A549 (cell line): ENCODE measurements around the gene ZNF618. TPM values are rescaled to one million over a fixed set of nuclear protein-coding genes. Genes with fewer than 3 reads are reported as not detected.

Source experiments
- ATAC-seq, 2 experiments: fragments of 200-7000 bp in 1 of 2; fragments of >200 bp in 1 of 2; cut with Nextera tagmentation in 1 of 2; cut with Tn5 transposase in 1 of 2; 3 replicates each; pipeline versions ENCODE4 v1.8.0 to v1.9.1; 2018 to 2020; ENCODE audit warnings: mild to moderate bottlenecking in 1 of 2, moderate library complexity in 1 of 2
- CTCF ChIA-PET: fragments of 300-600 bp; sonication (Branson Sonifier 250); formaldehyde crosslinking; extraction: SDS; loops from one replicate; lab custom pipeline; 2021; ENCODE audit warnings: antibody characterized with exemption, inconsistent platforms; lab: Yijun Ruan, JAX
- POLR2A ChIA-PET: fragments of 350-600 bp; formaldehyde crosslinking; extraction: SDS; loops from one replicate; lab custom pipeline; 2021; ENCODE audit warnings: antibody characterized with exemption, inconsistent platforms; lab: Yijun Ruan, JAX
- DNase-seq, 2 experiments: peaks; one replicate each; pipeline versions ENCODE4 v3.0.0 to v3.0.0-alpha.2; 2011 to 2016; ENCODE audit warnings: low read depth in 1 of 2, low spot score in 1 of 2
- FAIRE-seq: peaks from 2 replicates; lab custom pipeline; 2011; peaks lifted over from hg19 to GRCh38; lab: Jason Lieb, UNC
- H3K27ac ChIP-seq, 2 experiments: fragments of >200 bp; sonication (Bioruptor Twin); formaldehyde crosslinking; 3 replicates each; pipeline ENCODE4 v1.5.1; 2016 to 2017
- H3K4me1 ChIP-seq: fragments of >200 bp; sonication (Bioruptor Twin); formaldehyde crosslinking; 3 replicates; pipeline ENCODE4 v1.6.1; 2016
- H3K4me2 ChIP-seq: fragments of >200 bp; sonication (Bioruptor Twin); formaldehyde crosslinking; 3 replicates; pipeline ENCODE4 v1.6.1; 2016
- H3K4me3 ChIP-seq: fragments of >200 bp; sonication (Bioruptor Twin); formaldehyde crosslinking; 3 replicates; pipeline ENCODE4 v1.5.1; 2016
- H3K9me3 ChIP-seq: fragments of >200 bp; sonication (Bioruptor Twin); formaldehyde crosslinking; 3 replicates; pipeline ENCODE4 v1.6.1; 2016
- CEBPB ChIP-seq, 2 experiments: fragments of >200 bp in 1 of 2; sonication (Bioruptor Twin) in 1 of 2; formaldehyde crosslinking in 1 of 2; IDR thresholded peaks; 2 replicates each; pipeline ENCODE4 v1.6.1; 2012 to 2016
- CHD4 ChIP-seq: fragments of 200-600 bp; sonication (generic); IDR thresholded peaks from 2 replicates; pipeline ENCODE4 v1.6.1; 2016; ENCODE audit warnings: antibody characterized with exemption, mild to moderate bottlenecking, borderline replicate concordance
- EHMT2 ChIP-seq: fragments of 200-600 bp; sonication (generic); IDR thresholded peaks from 2 replicates; pipeline ENCODE4 v1.6.1; 2016; ENCODE audit warnings: antibody characterized with exemption, low read depth, mild to moderate bottlenecking, moderate library complexity
- FOSB ChIP-seq: fragments of 250-450 bp; sonication (Bioruptor Pico); IDR thresholded peaks from 2 replicates; pipeline ENCODE4 v1.5.0; 2020; ENCODE audit warnings: mild to moderate bottlenecking, moderate library complexity
- HEYL ChIP-seq: fragments of 250-450 bp; sonication (Bioruptor Pico); IDR thresholded peaks from 2 replicates; pipeline ENCODE4 v1.8.0; 2021; ENCODE audit warnings: mild to moderate bottlenecking, moderate library complexity
- JUN ChIP-seq, 2 experiments: fragments of >200 bp; sonication (Bioruptor Twin); formaldehyde crosslinking; IDR thresholded peaks; 2 replicates in 1 of 2; 3 replicates in 1 of 2; pipeline ENCODE4 v1.6.1; 2016 to 2017
- JUNB ChIP-seq: fragments of >200 bp; sonication (Bioruptor Twin); formaldehyde crosslinking; IDR thresholded peaks from 2 replicates; pipeline ENCODE4 v1.6.1; 2016
- KDM1A ChIP-seq: fragments of 200-600 bp; sonication (generic); IDR thresholded peaks from 2 replicates; pipeline ENCODE4 v1.6.1; 2016; ENCODE audit warnings: low read depth, mild to moderate bottlenecking
- MAFK ChIP-seq: fragments of 450-650 bp; IDR thresholded peaks from 2 replicates; pipeline ENCODE4 v1.6.1; 2014; ENCODE audit not compliant: partially characterized antibody
- NR3C1 ChIP-seq: fragments of >200 bp; sonication (Bioruptor Twin); formaldehyde crosslinking; IDR thresholded peaks from 3 replicates; pipeline ENCODE4 v1.6.1; 2017
- PHF8 ChIP-seq: fragments of 200-600 bp; sonication (generic); IDR thresholded peaks from 2 replicates; pipeline ENCODE4 v1.6.1; 2016; ENCODE audit warnings: low read depth, mild to moderate bottlenecking, antibody characterized with exemption, moderate library complexity, borderline replicate concordance
- POLR2AphosphoS2 ChIP-seq: conservative IDR thresholded peaks from 2 replicates; pipeline ENCODE4 v1.6.1; 2012; ENCODE audit warnings: low read length, improper control_type of control experiment, inconsistent platforms
- RAD21 ChIP-seq, 2 experiments: fragments of >200 bp in 1 of 2; sonication (Bioruptor Twin) in 1 of 2; formaldehyde crosslinking in 1 of 2; IDR thresholded peaks in 1 of 2; conservative IDR thresholded peaks in 1 of 2; 2 replicates in 1 of 2; 3 replicates in 1 of 2; pipeline ENCODE4 v1.6.1; 2012 to 2018; ENCODE audit warnings: inconsistent platforms in 1 of 2
- RCOR1 ChIP-seq: fragments of 150-350 bp; IDR thresholded peaks from 2 replicates; pipeline ENCODE4 v1.6.1; 2014; ENCODE audit warnings: antibody characterized with exemption, low read length, low read depth
- RFX5 ChIP-seq: fragments of 450-650 bp; IDR thresholded peaks from 2 replicates; pipeline ENCODE4 v1.7.1; 2014; ENCODE audit warnings: antibody characterized with exemption, mild to moderate bottlenecking, moderate library complexity
- RNF2 ChIP-seq: fragments of 200-600 bp; sonication (generic); IDR thresholded peaks from 2 replicates; pipeline ENCODE4 v1.6.1; 2016; ENCODE audit warnings: low read depth, mild to moderate bottlenecking, antibody characterized with exemption, moderate library complexity, borderline replicate concordance
- TFCP2L1 ChIP-seq: fragments of 250-450 bp; sonication (Bioruptor Pico); IDR thresholded peaks from 2 replicates; pipeline ENCODE4 v1.5.0; 2021; ENCODE audit warnings: mild to moderate bottlenecking
- TP53 ChIP-seq: fragments of 250-450 bp; sonication (Bioruptor Pico); IDR thresholded peaks from 2 replicates; pipeline ENCODE4 v1.5.0; 2021; ENCODE audit warnings: mild to moderate bottlenecking, moderate library complexity
- ZC3H11A ChIP-seq: fragments of 450-650 bp; IDR thresholded peaks from 2 replicates; pipeline ENCODE4 v1.6.1; 2014; ENCODE audit warnings: antibody characterized with exemption, mild to moderate bottlenecking
- ZFP36 ChIP-seq: fragments of 450-650 bp; IDR thresholded peaks from 2 replicates; pipeline ENCODE4 v1.6.1; 2014; ENCODE audit warnings: borderline replicate concordance; ENCODE audit not compliant: partially characterized antibody
- WGBS: methylation state at CpG from one replicate; pipeline ENCODE4 v1.1.6; 2017; ENCODE audit errors: missing lambda C conversion rate; 5-methylcytosine and 5-hydroxymethylcytosine counted together
- polyA plus RNA-seq, 4 experiments: library from polyadenylated mRNA; depleted of rRNA in 3 of 4; stranded (reverse); fragments of >200 nt; fragmentation: RNase III in 1 of 4; extraction: RNeasy Plus Mini Kit Qiagen cat#74134 plus additional on column Dnase treatment in 1 of 4; gene quantifications; 2 replicates in 3 of 4; 3 replicates in 1 of 4; pipeline ENCODE4 v1.2.3, GENCODE V29; 2011 to 2017
- TF ChIP-seq, protein P1 (sequence below): fragments of >200 bp; sonication (Bioruptor Twin); formaldehyde crosslinking; IDR thresholded peaks from 2 replicates; pipeline ENCODE4 v1.6.1; 2016
- TF ChIP-seq, protein P2 (sequence below): fragments of 250-450 bp; sonication (Bioruptor Pico); IDR thresholded peaks from 2 replicates; pipeline ENCODE4 v1.5.0; 2021; ENCODE audit warnings: mild to moderate bottlenecking, moderate library complexity, borderline replicate concordance
- TF ChIP-seq, protein P3 (sequence below): IDR thresholded peaks from 2 replicates; pipeline ENCODE4 v1.6.1; 2012
- TF ChIP-seq, protein P4 (sequence below): IDR thresholded peaks from 2 replicates; pipeline ENCODE4 v1.6.1; 2012

Gene ZNF618
- polyA plus RNA-seq, 2 of the 4 experiments (the other 2 are of a cell fraction) = 9.0 to 10.0 TPM

DNA sequence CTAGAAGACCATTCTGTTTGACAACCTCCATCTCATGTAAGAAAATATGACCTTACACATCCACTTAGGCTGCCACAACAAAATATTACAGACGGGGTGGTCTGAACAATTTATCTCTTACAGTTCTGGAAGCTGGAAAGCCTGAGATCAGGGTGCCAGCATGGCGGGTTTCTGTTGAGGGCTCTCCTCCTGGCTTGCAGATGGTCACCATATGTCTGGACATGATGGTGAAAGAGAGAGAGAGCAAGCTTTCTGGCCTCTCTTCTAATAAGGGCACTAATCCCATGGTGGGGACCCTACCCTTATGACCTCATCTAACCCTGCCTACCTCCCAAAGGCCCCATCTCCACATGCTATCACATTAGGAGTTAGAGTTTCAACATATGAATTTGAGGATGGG lies 136.0 kb downstream of the ZNF618 start:
- DNase-seq = no peak
- no peak overlapping the region for H3K4me3 ChIP-seq
- no peak for ATAC-seq
- ChIA-PET CTCF (no interaction called here), POLR2A (no interaction called here)
- TF ChIP-seq RFX5 (no peak), PHF8 (no peak)
- TF ChIP-seq, protein P1, sequence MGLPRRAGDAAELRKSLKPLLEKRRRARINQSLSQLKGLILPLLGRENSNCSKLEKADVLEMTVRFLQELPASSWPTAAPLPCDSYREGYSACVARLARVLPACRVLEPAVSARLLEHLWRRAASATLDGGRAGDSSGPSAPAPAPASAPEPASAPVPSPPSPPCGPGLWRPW = no peak
- H3K9me3 ChIP-seq = no peaks in the 10 kb centered on the region
- no peak overlapping the region for H3K27ac ChIP-seq
- H3K4me2 ChIP-seq = no peak overlapping the region
- no peaks in the 10 kb centered on the region for H3K4me1 ChIP-seq
- 89% methylated on average over 2 of the region's 2 CpGs for WGBS
- FAIRE-seq = no peak

DNA sequence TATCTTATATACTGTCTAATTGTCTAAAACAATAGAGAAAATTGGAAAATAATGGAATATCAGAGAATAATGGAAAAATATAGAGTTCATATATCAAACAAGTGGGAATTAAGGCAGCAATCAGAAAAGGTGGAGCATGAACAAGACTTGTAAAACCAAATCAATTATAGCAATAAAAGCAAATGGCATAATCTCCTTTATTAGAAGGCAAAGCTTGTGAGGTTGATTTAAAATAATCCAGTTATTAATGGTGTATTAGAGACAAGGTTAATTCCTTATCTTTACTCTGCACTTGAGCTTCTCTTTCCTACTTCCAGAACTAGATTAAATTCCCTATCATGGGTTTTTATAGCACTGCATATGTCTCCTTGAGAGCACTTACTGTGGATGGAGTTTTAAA lies 137.9 kb downstream of the ZNF618 start:
- Histone ChIP-seq H3K9me3 (no peaks in the 10 kb centered on the region), H3K4me2 (no peak overlapping the region), H3K4me3 (no peak overlapping the region), H3K4me1 (no peaks in the 10 kb centered on the region), H3K27ac (no peak overlapping the region)
- FAIRE-seq (no peak), ATAC-seq (no peak), DNase-seq (no peak)
- ChIA-PET CTCF (interaction anchor here (0.9 kb wide), 1 partner anchor 13 kb away, joined by 4 read pairs; no protein-coding TSS in a partner anchor), POLR2A (no interaction called here)
- TF ChIP-seq MAFK (no peak), FOSB (CRISPR knock-in tag) (no peak), RAD21 (conservative IDR thresholded peaks at IDR 0.05 in 1 of 2, IDR thresholded peaks at IDR 0.05 in 1 of 2) (no peak)
- TF ChIP-seq, protein P2, sequence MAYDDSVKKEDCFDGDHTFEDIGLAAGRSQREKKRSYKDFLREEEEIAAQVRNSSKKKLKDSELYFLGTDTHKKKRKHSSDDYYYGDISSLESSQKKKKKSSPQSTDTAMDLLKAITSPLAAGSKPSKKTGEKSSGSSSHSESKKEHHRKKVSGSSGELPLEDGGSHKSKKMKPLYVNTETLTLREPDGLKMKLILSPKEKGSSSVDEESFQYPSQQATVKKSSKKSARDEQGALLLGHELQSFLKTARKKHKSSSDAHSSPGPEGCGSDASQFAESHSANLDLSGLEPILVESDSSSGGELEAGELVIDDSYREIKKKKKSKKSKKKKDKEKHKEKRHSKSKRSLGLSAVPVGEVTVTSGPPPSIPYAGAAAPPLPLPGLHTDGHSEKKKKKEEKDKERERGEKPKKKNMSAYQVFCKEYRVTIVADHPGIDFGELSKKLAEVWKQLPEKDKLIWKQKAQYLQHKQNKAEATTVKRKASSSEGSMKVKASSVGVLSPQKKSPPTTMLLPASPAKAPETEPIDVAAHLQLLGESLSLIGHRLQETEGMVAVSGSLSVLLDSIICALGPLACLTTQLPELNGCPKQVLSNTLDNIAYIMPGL (CRISPR knock-in tag) = no peak

DNA sequence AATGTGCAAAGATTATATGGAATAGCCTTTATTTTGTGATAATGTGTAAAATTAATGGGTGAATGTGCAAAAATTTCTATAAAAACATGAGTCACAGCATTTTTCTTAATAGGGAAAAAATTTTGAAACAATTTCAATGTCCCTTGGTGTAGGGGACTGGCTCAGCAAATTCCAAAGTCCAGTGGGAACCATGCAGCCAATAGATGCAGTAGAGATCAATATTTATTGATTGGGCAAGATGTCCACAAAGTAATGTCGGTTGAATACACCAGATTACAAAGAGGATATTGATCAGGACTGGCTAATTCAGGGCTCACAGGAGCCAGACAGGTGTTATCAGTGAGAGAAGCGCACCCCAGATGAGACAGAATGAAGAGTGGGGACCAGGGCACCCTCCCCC lies 139.5 kb downstream of the ZNF618 start:
- Histone ChIP-seq H3K4me2 (no peak overlapping the region), H3K4me3 (no peak overlapping the region), H3K4me1 (no peaks in the 10 kb centered on the region), H3K27ac (no peak overlapping the region), H3K9me3 (0 out of 3 replicates have a peak, but pooled peaks cover 2% of the 10 kb centered on the region)
- FAIRE-seq (no peak), DNase-seq (no peak), ATAC-seq (no peak)
- 92% methylated on average over 2 of the region's 2 CpGs for WGBS
- ChIA-PET POLR2A (no interaction called here), CTCF (no interaction called here)
- no peak for TF ChIP-seq FOSB (CRISPR knock-in tag)
- TF ChIP-seq JUN (IDR thresholded peaks at IDR 0.05) = no peak
- no peak for TF ChIP-seq CHD4
- no peak for TF ChIP-seq TP53
- no peak for TF ChIP-seq KDM1A
- TF ChIP-seq RNF2 = no peak
- TF ChIP-seq NR3C1 = no peak
- TF ChIP-seq TFCP2L1 (CRISPR knock-in tag) = no peak
- TF ChIP-seq, protein P3, sequence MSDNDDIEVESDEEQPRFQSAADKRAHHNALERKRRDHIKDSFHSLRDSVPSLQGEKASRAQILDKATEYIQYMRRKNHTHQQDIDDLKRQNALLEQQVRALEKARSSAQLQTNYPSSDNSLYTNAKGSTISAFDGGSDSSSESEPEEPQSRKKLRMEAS = no peak
- TF ChIP-seq JUNB = no peak
- no peak for TF ChIP-seq RAD21 (conservative IDR thresholded peaks at IDR 0.05 in 1 of 2, IDR thresholded peaks at IDR 0.05 in 1 of 2)
- TF ChIP-seq EHMT2 = no peak
- no peak for TF ChIP-seq RCOR1
- TF ChIP-seq, protein P4, sequence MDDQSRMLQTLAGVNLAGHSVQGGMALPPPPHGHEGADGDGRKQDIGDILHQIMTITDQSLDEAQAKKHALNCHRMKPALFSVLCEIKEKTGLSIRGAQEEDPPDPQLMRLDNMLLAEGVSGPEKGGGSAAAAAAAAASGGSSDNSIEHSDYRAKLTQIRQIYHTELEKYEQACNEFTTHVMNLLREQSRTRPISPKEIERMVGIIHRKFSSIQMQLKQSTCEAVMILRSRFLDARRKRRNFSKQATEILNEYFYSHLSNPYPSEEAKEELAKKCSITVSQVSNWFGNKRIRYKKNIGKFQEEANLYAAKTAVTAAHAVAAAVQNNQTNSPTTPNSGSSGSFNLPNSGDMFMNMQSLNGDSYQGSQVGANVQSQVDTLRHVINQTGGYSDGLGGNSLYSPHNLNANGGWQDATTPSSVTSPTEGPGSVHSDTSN = no peak
- no peak for TF ChIP-seq ZC3H11A
- no peak for TF ChIP-seq CEBPB (IDR thresholded peaks at IDR 0.05)
- no peak for TF ChIP-seq POLR2AphosphoS2
- TF ChIP-seq HEYL (CRISPR knock-in tag) = no peak
- TF ChIP-seq ZFP36 = no peak
- TF ChIP-seq, protein P2 (CRISPR knock-in tag) = no peak
